A549 (cell line): ENCODE results near the gene ZBTB16. TPM values are rescaled to one million over a fixed set of nuclear protein-coding genes. Genes with fewer than 3 reads are reported as not detected.

Experiments
- ATAC-seq, 2 experiments: fragments of 200-7000 bp in 1 of 2; fragments of >200 bp in 1 of 2; cut with Nextera tagmentation in 1 of 2; cut with Tn5 transposase in 1 of 2; 3 replicates each; pipeline versions ENCODE4 v1.8.0 to v1.9.1; 2018 to 2020; ENCODE audit warnings: mild to moderate bottlenecking in 1 of 2, moderate library complexity in 1 of 2
- CTCF ChIA-PET: fragments of 300-600 bp; sonication (Branson Sonifier 250); formaldehyde crosslinking; extraction: SDS; loops from one replicate; lab custom pipeline; 2021; ENCODE audit warnings: antibody characterized with exemption, inconsistent platforms; lab: Yijun Ruan, JAX
- POLR2A ChIA-PET: fragments of 350-600 bp; formaldehyde crosslinking; extraction: SDS; loops from one replicate; lab custom pipeline; 2021; ENCODE audit warnings: antibody characterized with exemption, inconsistent platforms; lab: Yijun Ruan, JAX
- DNase-seq, 2 experiments: peaks; one replicate each; pipeline versions ENCODE4 v3.0.0 to v3.0.0-alpha.2; 2011 to 2016; ENCODE audit warnings: low read depth in 1 of 2, low spot score in 1 of 2
- FAIRE-seq: peaks from 2 replicates; lab custom pipeline; 2011; peaks lifted over from hg19 to GRCh38; lab: Jason Lieb, UNC
- H3K27ac ChIP-seq, 2 experiments: fragments of >200 bp; sonication (Bioruptor Twin); formaldehyde crosslinking; 3 replicates each; pipeline ENCODE4 v1.5.1; 2016 to 2017
- H3K4me1 ChIP-seq: fragments of >200 bp; sonication (Bioruptor Twin); formaldehyde crosslinking; 3 replicates; pipeline ENCODE4 v1.6.1; 2016
- H3K4me2 ChIP-seq: fragments of >200 bp; sonication (Bioruptor Twin); formaldehyde crosslinking; 3 replicates; pipeline ENCODE4 v1.6.1; 2016
- H3K4me3 ChIP-seq: fragments of >200 bp; sonication (Bioruptor Twin); formaldehyde crosslinking; 3 replicates; pipeline ENCODE4 v1.5.1; 2016
- H3K9me3 ChIP-seq: fragments of >200 bp; sonication (Bioruptor Twin); formaldehyde crosslinking; 3 replicates; pipeline ENCODE4 v1.6.1; 2016
- BHLHE40 ChIP-seq: IDR thresholded peaks from 2 replicates; pipeline ENCODE4 v1.6.1; 2012; ENCODE audit warnings: low read depth, low read length, inconsistent platforms
- CBX8 ChIP-seq: fragments of 200-600 bp; sonication (generic); IDR thresholded peaks from 2 replicates; pipeline ENCODE4 v1.6.1; 2016
- CEBPB ChIP-seq, 2 experiments: fragments of >200 bp in 1 of 2; sonication (Bioruptor Twin) in 1 of 2; formaldehyde crosslinking in 1 of 2; IDR thresholded peaks; 2 replicates each; pipeline ENCODE4 v1.6.1; 2012 to 2016
- CHD4 ChIP-seq: fragments of 200-600 bp; sonication (generic); IDR thresholded peaks from 2 replicates; pipeline ENCODE4 v1.6.1; 2016; ENCODE audit warnings: antibody characterized with exemption, mild to moderate bottlenecking, borderline replicate concordance
- EHF ChIP-seq: fragments of 250-450 bp; sonication (Bioruptor Pico); IDR thresholded peaks from 2 replicates; pipeline ENCODE4 v1.5.0; 2020; ENCODE audit warnings: mild to moderate bottlenecking
- EP300 ChIP-seq, 2 experiments: fragments of >200 bp; sonication (Bioruptor Twin); formaldehyde crosslinking; IDR thresholded peaks; 2 replicates in 1 of 2; 3 replicates in 1 of 2; pipeline ENCODE4 v1.6.1; 2016 to 2017
- ESRRA ChIP-seq: fragments of 150-350 bp; IDR thresholded peaks from 2 replicates; pipeline ENCODE4 v1.6.1; 2014; ENCODE audit warnings: mild to moderate bottlenecking, low read length, borderline replicate concordance
- FOSL2 ChIP-seq, 2 experiments: fragments of 450-650 bp in 1 of 2; fragments of >200 bp in 1 of 2; sonication (Bioruptor Twin) in 1 of 2; formaldehyde crosslinking; IDR thresholded peaks; 2 replicates each; pipeline versions ENCODE4 v1.5.0 to v1.6.1; 2016 to 2020; ENCODE audit warnings: mild to moderate bottlenecking in 1 of 2, moderate library complexity in 1 of 2
- FOXS1 ChIP-seq: fragments of 250-450 bp; sonication (Bioruptor Pico); IDR thresholded peaks from 2 replicates; pipeline ENCODE4 v1.5.0; 2020; ENCODE audit warnings: mild to moderate bottlenecking, moderate library complexity
- HDAC2 ChIP-seq: fragments of 200-600 bp; sonication (generic); IDR thresholded peaks from 2 replicates; pipeline ENCODE4 v1.6.1; 2016
- HEYL ChIP-seq: fragments of 250-450 bp; sonication (Bioruptor Pico); IDR thresholded peaks from 2 replicates; pipeline ENCODE4 v1.8.0; 2021; ENCODE audit warnings: mild to moderate bottlenecking, moderate library complexity
- HOXB13 ChIP-seq: fragments of 250-450 bp; sonication (Bioruptor Pico); IDR thresholded peaks from 2 replicates; pipeline ENCODE4 v1.5.0; 2020; ENCODE audit warnings: low read depth, mild to moderate bottlenecking, moderate library complexity
- HOXB5 ChIP-seq: fragments of 250-450 bp; sonication (Bioruptor Pico); IDR thresholded peaks from 2 replicates; pipeline ENCODE4 v1.5.0; 2020; ENCODE audit warnings: mild to moderate bottlenecking, moderate library complexity
- KDM1A ChIP-seq: fragments of 200-600 bp; sonication (generic); IDR thresholded peaks from 2 replicates; pipeline ENCODE4 v1.6.1; 2016; ENCODE audit warnings: low read depth, mild to moderate bottlenecking
- NFE2L2 ChIP-seq: fragments of 150-350 bp; conservative IDR thresholded peaks from 2 replicates; pipeline ENCODE4 v1.6.1; 2014; ENCODE audit warnings: low read length
- NR3C1 ChIP-seq: fragments of >200 bp; sonication (Bioruptor Twin); formaldehyde crosslinking; IDR thresholded peaks from 3 replicates; pipeline ENCODE4 v1.6.1; 2017
- PHF8 ChIP-seq: fragments of 200-600 bp; sonication (generic); IDR thresholded peaks from 2 replicates; pipeline ENCODE4 v1.6.1; 2016; ENCODE audit warnings: low read depth, mild to moderate bottlenecking, antibody characterized with exemption, moderate library complexity, borderline replicate concordance
- POLR2A ChIP-seq: IDR thresholded peaks from 2 replicates; pipeline ENCODE4 v1.6.1; 2012; ENCODE audit warnings: mild to moderate bottlenecking, low read length
- POLR2AphosphoS2 ChIP-seq: conservative IDR thresholded peaks from 2 replicates; pipeline ENCODE4 v1.6.1; 2012; ENCODE audit warnings: low read length, improper control_type of control experiment, inconsistent platforms
- RFX5 ChIP-seq: fragments of 450-650 bp; IDR thresholded peaks from 2 replicates; pipeline ENCODE4 v1.7.1; 2014; ENCODE audit warnings: antibody characterized with exemption, mild to moderate bottlenecking, moderate library complexity
- TFCP2L1 ChIP-seq: fragments of 250-450 bp; sonication (Bioruptor Pico); IDR thresholded peaks from 2 replicates; pipeline ENCODE4 v1.5.0; 2021; ENCODE audit warnings: mild to moderate bottlenecking
- ZNF302 ChIP-seq: fragments of 250-450 bp; sonication (Bioruptor Pico); IDR thresholded peaks from 2 replicates; pipeline ENCODE4 v1.9.0; 2021; ENCODE audit warnings: inconsistent platforms, mild to moderate bottlenecking, moderate library complexity
- WGBS: methylation state at CpG from one replicate; pipeline ENCODE4 v1.1.6; 2017; ENCODE audit errors: missing lambda C conversion rate; 5-methylcytosine and 5-hydroxymethylcytosine counted together
- polyA plus RNA-seq, 4 experiments: library from polyadenylated mRNA; depleted of rRNA in 3 of 4; stranded (reverse); fragments of >200 nt; fragmentation: RNase III in 1 of 4; extraction: RNeasy Plus Mini Kit Qiagen cat#74134 plus additional on column Dnase treatment in 1 of 4; gene quantifications; 2 replicates in 3 of 4; 3 replicates in 1 of 4; pipeline ENCODE4 v1.2.3, GENCODE V29; 2011 to 2017
- TF ChIP-seq, protein P1 (sequence below): IDR thresholded peaks from 2 replicates; pipeline ENCODE4 v1.6.1; 2012
- TF ChIP-seq, protein P2 (sequence below): fragments of >200 bp; sonication (Bioruptor Twin); formaldehyde crosslinking; IDR thresholded peaks from 3 replicates; pipeline ENCODE4 v1.5.1; 2016
- TF ChIP-seq, protein P3 (sequence below): IDR thresholded peaks from 2 replicates; pipeline ENCODE4 v1.6.1; 2012
- TF ChIP-seq, protein P4 (sequence below): IDR thresholded peaks from 2 replicates; pipeline ENCODE4 v1.6.1; 2012; ENCODE audit warnings: low read depth, borderline replicate concordance
- TF ChIP-seq, protein P5 (sequence below): fragments of 150-350 bp; IDR thresholded peaks from 2 replicates; pipeline ENCODE4 v1.6.1; 2014; ENCODE audit warnings: low read depth, mild to moderate bottlenecking, low read length
- TF ChIP-seq, protein P6 (sequence below): fragments of >200 bp; sonication (Bioruptor Twin); formaldehyde crosslinking; IDR thresholded peaks from 2 replicates; pipeline ENCODE4 v1.6.1; 2016

Gene ZBTB16
- polyA plus RNA-seq, 2 of the 4 experiments (the other 2 are of a cell fraction) = not detected

DNA sequence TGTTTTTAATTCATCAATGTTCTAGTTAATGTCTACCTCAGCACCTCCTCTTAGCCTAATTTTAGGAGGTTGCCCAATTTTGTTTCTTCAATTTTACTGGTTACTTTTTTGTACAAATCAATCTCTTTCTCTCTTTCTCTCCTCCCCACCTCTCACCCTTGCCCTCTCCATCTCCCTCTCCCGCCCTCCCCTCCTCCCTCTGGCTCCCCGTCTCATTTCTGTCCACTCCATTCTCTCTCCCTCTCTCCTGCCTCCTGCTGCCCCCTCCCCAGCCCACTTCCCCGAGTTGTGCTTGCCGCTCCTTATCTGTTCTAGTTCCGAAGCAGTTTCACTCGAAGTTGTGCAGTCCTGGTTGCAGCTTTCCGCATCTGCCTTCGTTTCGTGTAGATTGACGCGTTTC lies 195.8 kb downstream of the ZBTB16 start:
- ChIA-PET CTCF (no interaction called here), POLR2A (no interaction called here)
- H3K27ac ChIP-seq = no peak overlapping the region
- no peaks in the 10 kb centered on the region for H3K4me1 ChIP-seq
- TF ChIP-seq FOXS1 (CRISPR knock-in tag) (no peak), KDM1A (no peak), POLR2A (no peak), BHLHE40 (no peak), EHF (CRISPR knock-in tag) (no peak), EP300 (IDR thresholded peaks at IDR 0.05) (no peak), CEBPB (IDR thresholded peaks at IDR 0.05) (no peak), HDAC2 (no peak), CHD4 (no peak), CBX8 (no peak), HEYL (no peak), HOXB5 (no peak), HOXB13 (CRISPR knock-in tag) (no peak)
- TF ChIP-seq, protein P1, sequence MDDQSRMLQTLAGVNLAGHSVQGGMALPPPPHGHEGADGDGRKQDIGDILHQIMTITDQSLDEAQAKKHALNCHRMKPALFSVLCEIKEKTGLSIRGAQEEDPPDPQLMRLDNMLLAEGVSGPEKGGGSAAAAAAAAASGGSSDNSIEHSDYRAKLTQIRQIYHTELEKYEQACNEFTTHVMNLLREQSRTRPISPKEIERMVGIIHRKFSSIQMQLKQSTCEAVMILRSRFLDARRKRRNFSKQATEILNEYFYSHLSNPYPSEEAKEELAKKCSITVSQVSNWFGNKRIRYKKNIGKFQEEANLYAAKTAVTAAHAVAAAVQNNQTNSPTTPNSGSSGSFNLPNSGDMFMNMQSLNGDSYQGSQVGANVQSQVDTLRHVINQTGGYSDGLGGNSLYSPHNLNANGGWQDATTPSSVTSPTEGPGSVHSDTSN = no peak
- TF ChIP-seq, protein P2, sequence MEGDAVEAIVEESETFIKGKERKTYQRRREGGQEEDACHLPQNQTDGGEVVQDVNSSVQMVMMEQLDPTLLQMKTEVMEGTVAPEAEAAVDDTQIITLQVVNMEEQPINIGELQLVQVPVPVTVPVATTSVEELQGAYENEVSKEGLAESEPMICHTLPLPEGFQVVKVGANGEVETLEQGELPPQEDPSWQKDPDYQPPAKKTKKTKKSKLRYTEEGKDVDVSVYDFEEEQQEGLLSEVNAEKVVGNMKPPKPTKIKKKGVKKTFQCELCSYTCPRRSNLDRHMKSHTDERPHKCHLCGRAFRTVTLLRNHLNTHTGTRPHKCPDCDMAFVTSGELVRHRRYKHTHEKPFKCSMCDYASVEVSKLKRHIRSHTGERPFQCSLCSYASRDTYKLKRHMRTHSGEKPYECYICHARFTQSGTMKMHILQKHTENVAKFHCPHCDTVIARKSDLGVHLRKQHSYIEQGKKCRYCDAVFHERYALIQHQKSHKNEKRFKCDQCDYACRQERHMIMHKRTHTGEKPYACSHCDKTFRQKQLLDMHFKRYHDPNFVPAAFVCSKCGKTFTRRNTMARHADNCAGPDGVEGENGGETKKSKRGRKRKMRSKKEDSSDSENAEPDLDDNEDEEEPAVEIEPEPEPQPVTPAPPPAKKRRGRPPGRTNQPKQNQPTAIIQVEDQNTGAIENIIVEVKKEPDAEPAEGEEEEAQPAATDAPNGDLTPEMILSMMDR = no peak
- TF ChIP-seq, protein P3, sequence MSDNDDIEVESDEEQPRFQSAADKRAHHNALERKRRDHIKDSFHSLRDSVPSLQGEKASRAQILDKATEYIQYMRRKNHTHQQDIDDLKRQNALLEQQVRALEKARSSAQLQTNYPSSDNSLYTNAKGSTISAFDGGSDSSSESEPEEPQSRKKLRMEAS = no peak
- FAIRE-seq (no peak), ATAC-seq (no peak), DNase-seq (no peak)
- no peaks in the 10 kb centered on the region for H3K9me3 ChIP-seq
- no peak overlapping the region for H3K4me2 ChIP-seq
- WGBS = 67% methylated on average over 10 of the region's 11 CpGs
- H3K4me3 ChIP-seq = no peak overlapping the region

DNA sequence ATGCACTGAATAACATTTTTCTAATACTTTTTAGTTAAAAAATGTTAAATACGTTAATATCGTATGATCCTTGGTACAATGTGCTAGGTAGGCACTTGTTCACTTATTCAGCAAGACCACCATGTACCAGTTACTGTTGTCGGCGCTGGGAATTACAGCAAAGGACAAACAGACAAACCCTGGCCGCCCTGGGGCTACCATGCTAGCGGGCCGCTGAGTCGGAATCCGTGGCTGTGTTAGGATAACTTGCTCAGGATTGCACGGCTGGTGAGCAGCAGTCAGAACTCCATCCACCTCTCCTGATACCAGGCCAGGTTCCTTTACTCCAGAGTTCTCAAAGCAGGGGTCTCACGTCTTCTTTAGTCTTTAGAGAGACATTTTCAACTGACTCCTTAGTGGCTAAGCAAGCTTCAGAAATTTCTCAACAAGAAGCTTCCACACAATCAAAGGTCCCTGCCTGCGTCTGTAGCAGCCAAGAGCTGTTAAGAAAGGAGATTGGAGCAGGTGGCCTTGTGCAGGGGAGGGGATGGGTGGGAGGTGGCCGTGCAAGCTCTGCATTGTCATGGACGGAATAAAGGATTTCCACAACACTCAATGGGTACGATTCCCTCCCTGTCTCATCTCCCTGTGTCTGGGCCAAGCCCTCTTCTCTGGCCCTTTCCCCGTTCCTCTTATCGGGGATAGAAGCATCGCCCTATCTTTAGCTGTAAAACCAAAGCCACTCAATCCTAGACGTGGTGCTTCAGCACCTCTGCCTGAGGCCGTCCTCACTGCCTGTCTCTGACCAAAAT lies 196.9 kb downstream of the ZBTB16 start:
- ChIA-PET POLR2A (no interaction called here), CTCF (interaction anchor here (11.2 kb wide), 1 partner anchor 260 kb away, joined by 315 read pairs; no protein-coding TSS in a partner anchor)
- no peak for DNase-seq
- no peak overlapping the region for H3K4me2 ChIP-seq
- H3K4me1 ChIP-seq = no peaks in the 10 kb centered on the region
- FAIRE-seq = no peak
- H3K27ac ChIP-seq = no peak overlapping the region
- H3K9me3 ChIP-seq = no peaks in the 10 kb centered on the region
- WGBS = 75% methylated on average over 20 of the region's 20 CpGs
- no peak overlapping the region for H3K4me3 ChIP-seq
- ATAC-seq = no peak
- TF ChIP-seq POLR2AphosphoS2 (no peak), EP300 (IDR thresholded peaks at IDR 0.05) (no peak), RFX5 (no peak), TFCP2L1 (CRISPR knock-in tag) (no peak), PHF8 (no peak), ESRRA (no peak), NR3C1 (no peak), FOSL2 (IDR thresholded peaks at IDR 0.05) (no peak), FOSL2 (CRISPR knock-in tag; IDR thresholded peaks at IDR 0.05) (no peak), HOXB5 (no peak), NFE2L2 (no peak), ZNF302 (CRISPR knock-in tag) (no peak)
- TF ChIP-seq, protein P1 = no peak
- TF ChIP-seq, protein P4, sequence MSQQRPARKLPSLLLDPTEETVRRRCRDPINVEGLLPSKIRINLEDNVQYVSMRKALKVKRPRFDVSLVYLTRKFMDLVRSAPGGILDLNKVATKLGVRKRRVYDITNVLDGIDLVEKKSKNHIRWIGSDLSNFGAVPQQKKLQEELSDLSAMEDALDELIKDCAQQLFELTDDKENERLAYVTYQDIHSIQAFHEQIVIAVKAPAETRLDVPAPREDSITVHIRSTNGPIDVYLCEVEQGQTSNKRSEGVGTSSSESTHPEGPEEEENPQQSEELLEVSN = no peak
- TF ChIP-seq, protein P5, sequence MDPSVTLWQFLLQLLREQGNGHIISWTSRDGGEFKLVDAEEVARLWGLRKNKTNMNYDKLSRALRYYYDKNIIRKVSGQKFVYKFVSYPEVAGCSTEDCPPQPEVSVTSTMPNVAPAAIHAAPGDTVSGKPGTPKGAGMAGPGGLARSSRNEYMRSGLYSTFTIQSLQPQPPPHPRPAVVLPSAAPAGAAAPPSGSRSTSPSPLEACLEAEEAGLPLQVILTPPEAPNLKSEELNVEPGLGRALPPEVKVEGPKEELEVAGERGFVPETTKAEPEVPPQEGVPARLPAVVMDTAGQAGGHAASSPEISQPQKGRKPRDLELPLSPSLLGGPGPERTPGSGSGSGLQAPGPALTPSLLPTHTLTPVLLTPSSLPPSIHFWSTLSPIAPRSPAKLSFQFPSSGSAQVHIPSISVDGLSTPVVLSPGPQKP = no peak
- TF ChIP-seq, protein P6, sequence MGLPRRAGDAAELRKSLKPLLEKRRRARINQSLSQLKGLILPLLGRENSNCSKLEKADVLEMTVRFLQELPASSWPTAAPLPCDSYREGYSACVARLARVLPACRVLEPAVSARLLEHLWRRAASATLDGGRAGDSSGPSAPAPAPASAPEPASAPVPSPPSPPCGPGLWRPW = no peak
- TF ChIP-seq, protein P3 = no peak
- TF ChIP-seq, protein P2 = no peak
